Right ventricle myocardium inferior (tissue), 1 donor: ENCODE measurements around the gene ATXN1. TPM values are rescaled to one million over a fixed set of nuclear protein-coding genes. Genes with fewer than 3 reads are reported as not detected.

Experiments used
- ATAC-seq: fragments of 200-7000 bp; cut with Tn5 transposase; one replicate; pipeline ENCODE4 v1.9.1; 2020; ENCODE audit warnings: mild to moderate bottlenecking, moderate library complexity
- DNase-seq: peaks from one replicate; pipeline ENCODE4 v3.0.0; 2021; ENCODE audit errors: missing footprints
- intact Hi-C: fragments of 100-400 bp; cut with DNase I; formaldehyde crosslinking; loops from one replicate; pipeline ENCODE4 v1.11.0; 2022
- total RNA-seq: library from RNA; stranded (reverse); fragmentation: NEBNext Ultra II Directional; extraction: Animal tissue kit (Norgen Biotek cat#: 25700); gene quantifications from one replicate; pipeline ENCODE4 v1.2.1, GENCODE V29; 2021
- donor health status: DM: no; HTN: yes; CAD: no; lungs with severe emphysema.

ATXN1 gene
- total RNA-seq, 1 donor from 2014 or later = 42.5 TPM

DNA sequence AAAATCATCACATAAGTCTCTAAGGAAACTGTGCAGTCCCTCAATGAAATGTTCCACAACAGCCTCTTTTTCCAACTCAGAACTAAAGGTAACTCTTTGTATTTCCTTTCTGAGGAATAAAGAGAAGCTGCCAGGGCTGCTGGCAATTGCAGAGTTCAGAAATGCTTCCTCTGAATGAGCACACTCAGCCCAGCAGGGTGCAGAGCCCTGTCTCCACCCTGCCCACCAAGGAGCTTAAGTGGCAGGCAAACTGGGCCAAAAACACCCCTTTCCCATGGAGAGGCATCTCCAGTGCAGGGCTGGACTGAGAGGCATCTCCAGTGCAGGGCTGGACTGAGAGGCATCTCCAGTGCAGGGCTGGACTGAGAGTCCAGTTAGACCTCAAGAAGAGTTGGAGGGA, 267.5 kb downstream of the ATXN1 start:
- ATAC-seq = no peak
- intact Hi-C loops = no loop called here
- DNase-seq = no peak

DNA sequence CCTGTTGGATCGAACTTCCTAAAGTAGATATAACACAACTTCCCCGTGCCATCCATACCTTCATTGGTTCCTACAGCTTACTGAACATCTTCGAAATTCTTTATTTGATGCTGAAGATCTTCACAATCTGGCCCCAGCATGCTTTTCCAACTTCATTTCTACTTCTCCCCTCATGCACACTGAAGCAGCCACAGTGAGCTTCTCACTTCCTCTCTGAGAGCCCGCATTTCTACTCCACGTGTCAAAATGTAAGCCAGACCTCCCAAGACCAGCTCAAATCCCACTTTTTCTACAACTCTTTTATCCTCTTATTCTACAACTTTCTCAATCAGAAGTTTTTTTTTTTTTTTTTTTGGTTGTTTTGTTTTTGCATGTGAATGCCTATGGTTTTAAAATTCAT, 268.1 kb downstream of the ATXN1 start:
- intact Hi-C loops = no loop called here
- ATAC-seq = no peak

DNA sequence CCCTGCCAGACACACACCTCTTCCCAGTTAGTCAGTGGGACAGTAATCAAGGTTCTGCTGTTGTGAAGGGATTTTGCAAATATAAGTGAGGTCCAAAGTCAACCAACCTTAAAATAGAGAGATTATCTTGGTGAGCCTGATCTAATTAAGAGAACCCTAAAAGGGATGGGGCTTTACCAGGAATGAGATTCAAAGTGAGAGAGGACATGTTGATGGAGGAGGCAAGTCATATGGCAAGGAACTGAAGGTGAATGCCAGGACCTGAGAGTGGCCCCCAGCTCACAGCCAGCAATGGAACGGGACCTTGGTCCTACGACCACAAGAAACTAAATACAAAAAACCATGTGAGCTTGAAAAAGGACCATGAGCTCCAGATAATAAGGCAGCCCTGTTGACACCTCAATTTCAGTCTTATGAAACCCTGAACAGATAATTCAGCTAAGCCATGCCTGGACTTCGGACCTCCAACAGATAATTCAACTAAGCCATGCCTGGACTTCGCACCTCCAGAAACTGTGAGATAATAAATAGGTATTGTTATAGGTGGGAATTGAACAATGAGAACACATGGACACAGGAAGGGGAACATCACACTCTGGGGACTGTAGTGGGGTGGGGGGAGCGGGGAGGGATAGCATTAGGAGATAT, 269.5 kb downstream of the ATXN1 start:
- intact Hi-C loops = no loop called here
- ATAC-seq (no peak), DNase-seq (no peak)

More for the DNA sequence above, 268.1 kb downstream of the ATXN1 start:
- no peak for DNase-seq

DNA sequence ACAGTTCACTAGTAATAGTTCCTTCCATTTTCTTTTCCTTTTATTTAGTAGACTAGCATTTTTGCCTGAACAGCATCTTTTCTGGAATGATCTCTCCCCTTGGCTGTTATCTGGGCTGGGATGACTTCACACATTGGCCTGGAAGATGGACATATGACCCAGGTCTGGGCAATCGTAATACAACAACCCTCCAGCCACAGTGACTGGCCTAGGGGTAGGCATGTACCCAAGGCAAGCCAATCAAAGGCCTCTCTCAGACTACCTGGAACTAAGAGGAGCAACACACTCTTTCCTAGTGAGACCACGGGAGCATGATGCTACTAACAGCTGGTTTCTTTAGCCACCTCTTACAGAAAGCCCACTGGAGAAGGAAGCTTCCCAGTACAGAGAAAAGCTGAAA, 270.6 kb downstream of the ATXN1 start:
- intact Hi-C loops = no loop called here
- DNase-seq (no peak), ATAC-seq (no peak)

DNA sequence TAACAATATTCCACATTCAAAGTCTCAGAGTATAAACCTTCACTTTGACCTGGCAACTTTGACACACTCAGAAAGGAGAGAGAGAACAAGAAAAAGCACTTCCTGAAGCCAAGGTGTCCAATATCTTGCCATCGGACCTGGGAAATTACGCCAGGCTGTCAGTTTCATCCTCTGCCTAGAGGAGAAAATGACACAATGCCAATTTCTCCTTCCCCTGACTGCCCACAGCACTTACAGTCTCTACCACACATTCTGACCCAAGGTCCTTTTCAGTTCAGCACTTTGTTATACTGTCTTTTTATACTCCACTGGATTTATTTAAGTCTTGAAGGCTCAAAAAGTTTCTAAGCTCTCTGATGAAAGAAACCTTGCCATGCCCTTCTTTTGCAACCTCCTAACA, 272.4 kb downstream of the ATXN1 start:
- ATAC-seq (no peak), DNase-seq (no peak)
- intact Hi-C loops = no loop called here

DNA sequence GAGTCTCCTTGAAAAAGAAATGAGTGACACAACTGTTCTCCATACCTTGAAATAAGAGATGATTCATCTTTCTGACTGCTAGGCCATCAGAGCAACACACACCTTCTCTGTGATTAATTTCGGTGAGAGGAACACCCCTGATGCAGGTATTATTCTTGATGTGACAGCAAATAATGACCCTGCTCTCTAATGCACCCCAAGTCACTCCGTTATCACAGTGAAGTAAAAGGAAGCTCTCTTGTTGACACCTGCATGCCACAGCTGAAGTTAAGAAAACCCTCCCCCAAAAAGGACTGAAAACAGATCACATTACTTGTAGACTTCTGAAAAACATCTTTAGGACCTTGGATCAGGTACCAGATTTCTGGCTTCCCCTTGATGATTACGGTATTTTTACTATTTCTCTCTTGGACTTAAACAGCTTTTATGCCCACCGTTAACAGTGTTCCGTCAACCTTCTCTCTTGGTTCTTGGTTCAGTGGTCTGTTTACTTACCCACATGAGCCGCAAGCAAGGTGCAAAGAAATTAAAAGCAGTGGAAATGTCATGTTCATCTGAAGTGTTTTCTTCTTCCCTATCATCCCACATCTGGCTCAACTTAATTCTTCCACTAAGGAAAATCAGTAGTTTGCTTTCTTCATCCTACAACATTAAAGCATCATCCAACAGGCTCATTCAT, 273.1 kb downstream of the ATXN1 start:
- intact Hi-C loops = no loop called here
- ATAC-seq (no peak), DNase-seq (no peak)

DNA sequence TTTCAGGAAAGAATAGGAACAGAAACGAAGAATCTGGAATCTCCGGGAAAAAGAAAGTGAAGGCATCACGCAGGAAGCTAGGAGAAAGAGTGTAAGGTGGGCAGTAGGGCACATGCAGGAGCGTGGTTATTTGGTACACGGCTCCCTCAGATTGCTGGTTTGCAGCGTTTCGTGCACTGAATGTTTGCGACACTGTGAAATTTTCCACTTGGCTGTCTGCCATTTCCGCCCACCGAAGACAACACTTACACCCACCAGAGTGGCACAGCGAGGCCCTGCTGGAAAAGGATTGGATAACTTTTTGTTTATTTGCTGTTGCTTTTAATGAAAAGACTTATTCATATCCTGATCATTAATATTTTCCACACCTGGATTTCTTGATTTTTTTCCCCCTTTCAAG, 274.6 kb downstream of the ATXN1 start:
- ATAC-seq = no peak
- intact Hi-C loops = no loop called here

DNA sequence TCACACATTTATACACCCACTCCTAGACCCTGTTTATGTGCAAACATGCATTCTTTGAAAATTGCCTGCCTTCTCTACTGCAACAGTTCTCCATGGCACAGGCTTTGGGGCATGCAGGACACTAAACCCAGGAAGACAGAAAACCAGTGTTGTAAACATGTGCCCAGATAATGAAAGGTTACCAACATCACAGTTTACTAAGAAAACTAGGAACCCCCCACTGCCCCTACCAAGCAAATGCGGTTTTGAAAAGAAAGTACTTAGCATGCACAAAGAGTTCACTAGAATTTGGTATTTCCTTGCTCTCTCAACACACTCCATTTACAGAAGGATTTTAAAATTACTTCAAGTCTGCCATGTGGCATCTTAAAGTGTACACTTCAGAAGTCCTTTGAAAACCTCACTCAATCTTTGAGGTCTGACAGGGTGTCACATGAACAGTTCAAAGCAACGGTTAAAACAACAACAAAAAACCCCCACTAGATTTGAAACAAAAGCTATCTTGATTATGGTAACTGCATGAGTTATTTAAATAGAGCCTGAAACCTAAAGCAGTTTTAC, 277.9 kb downstream of the ATXN1 start:
- no peak for ATAC-seq
- intact Hi-C loops = no loop called here

More for the DNA sequence above, 274.6 kb downstream of the ATXN1 start:
- no peak for DNase-seq

DNA sequence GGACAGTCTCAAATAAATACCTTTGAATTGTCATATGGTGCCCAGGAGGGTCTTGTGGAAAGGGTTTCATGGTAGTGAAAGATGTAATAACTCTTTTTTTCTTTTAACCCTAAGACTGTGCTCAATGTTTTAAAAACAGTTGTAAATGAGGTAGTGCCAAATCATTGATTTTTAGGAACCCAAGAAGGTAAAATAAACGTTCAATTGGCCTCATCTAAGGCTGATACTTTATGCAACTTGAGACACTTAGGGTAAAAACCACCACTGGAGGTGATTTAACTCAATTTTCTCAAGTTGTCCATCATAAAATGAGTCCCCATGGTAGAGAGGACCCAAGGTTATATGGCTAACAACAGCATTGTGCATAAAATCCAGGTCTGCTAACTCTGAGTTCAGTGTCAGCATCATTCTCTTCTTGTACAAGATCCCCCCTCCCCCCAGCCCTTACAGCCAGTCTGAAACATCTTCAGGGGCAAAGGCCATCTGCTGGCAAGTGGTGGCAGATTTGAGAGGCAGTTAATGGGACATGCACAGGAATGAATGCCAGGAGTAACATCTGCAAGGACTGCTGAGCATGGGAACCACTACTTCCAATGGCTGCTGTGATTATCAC, 278.5 kb downstream of the ATXN1 start:
- no peak for DNase-seq

More for the DNA sequence above, 277.9 kb downstream of the ATXN1 start:
- DNase-seq = no peak

DNA sequence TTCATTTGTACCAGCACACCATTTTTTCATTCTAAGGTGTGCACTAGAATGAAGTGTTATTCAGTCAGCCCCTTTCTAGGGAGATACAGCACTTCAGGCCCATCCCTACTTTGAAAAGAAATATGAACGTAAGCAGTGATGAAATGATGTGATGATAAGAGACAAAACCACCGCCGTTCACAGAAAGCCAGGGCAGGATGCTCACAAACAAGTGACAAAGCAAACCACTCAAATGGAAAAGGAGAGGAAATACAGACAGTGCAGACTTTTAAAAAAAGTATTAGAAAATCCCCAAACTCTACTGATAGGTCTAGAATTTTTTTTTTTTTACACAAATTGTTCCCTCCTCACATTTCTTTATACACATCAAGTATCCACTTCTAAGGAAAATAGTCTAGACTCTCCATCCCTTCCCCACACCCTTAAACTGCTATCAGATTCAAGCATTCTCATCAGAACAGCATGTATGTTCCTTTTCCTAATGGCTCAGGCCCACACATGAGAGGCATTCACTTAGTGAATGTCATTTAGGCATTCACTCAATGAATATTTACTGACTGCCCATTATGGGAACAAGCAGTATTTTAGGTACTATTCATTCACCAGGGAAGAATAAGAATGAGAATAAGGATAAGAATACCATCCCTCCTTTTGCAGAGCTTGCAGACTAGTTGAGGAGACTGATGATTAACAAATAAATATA, 279.4 kb downstream of the ATXN1 start:
- intact Hi-C loops = no loop called here
- DNase-seq (no peak), ATAC-seq (no peak)

More for the DNA sequence above, 278.5 kb downstream of the ATXN1 start:
- no peak for ATAC-seq
- intact Hi-C loops = no loop called here

DNA sequence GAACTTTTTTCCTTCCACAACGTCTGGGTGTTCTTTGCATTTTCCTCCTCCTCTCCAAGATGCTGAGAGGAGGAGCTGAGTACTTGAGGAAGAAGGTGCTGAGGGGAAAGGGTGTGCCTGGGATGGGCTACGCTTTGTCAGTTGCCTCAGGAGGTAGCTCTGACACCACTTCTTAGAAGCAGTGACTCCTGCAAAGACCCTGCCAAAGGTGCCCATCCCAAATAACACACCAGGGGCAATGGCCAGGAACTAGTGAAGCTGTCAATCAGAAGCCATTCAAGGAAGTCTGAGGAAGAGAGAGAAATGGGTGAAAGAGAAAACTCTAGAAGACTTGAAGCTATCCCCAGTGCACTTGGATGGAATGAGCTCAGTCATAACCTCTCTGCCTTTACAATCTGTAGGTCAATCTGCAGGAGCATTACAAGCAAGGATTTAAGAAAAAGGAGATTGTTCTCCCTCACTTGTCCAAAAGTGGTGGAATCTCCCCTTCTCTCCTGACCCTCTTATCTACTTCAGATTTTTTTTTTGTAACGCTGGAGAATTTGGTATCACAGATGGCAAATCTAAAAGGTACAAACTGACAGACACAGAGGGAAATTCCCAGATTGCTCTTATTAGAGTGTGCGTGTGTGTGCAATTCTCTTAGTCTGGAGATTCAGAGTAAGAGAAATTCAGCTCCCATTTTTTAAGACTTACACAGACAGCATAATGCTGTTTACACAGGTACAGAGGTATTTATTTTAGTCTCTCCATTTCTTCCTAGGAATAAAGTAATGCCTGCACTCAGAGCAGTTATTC, 280.3 kb downstream of the ATXN1 start:
- no peak for ATAC-seq
- DNase-seq = no peak
- intact Hi-C loops = no loop called here

DNA sequence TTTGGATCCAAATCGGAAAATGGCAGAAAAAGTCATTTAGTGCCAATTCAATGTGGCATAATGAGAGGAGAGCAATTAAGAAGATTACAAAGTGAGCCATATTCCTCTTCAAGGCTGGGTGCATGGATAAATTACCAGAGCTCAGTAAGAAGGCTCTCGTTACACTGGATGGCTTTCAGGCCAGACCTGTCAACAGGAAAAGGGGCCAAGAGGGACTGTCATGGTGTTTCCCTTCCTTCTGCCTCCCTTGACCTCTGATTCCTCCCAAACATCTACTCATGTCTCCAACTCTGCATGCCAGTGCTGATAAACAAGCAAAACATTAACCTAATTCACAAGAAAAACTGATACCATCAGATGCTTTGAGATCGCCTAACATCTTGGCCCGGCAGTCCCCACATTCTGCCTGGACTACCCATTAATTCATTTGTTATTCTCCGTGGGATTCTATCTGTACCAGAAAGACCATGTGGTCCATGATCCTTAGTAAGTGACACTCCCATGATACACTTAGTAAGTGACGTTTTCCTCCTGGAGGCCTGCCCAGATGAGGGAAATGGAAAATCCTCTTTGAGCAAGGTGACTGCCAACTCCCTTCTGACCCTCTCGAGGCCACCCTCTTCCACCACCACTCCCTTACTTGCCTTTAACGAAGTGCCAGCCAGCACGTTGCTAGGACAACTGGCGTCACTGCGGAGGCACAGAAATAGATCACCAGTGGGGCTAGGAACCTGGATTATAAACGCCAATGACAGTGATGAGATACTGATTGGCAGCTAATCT, 283.7 kb downstream of the ATXN1 start:
- ATAC-seq (peak; percentile 94), DNase-seq (peak; percentile 76)
- intact Hi-C loops = no loop called here

DNA sequence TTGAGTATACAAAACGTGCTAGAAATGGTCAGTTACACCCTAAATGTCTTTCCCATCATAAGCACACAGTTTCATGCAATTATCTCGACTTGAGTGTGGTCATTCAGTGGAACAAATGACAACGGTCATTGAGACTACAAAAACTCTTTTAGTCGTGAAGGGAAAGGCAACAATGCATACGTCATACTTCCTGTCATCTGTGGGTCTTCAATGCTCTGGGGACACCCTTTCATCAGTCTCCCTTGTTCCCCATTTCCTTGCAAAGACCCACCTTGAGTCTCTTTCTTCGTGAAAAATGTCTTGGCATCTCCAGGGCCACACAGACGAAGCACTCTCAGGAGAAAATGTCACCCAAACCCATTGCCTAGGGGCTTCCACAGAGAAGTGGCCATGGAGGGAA, 284.4 kb downstream of the ATXN1 start:
- intact Hi-C loops = no loop called here
- DNase-seq (no peak), ATAC-seq (no peak)

DNA sequence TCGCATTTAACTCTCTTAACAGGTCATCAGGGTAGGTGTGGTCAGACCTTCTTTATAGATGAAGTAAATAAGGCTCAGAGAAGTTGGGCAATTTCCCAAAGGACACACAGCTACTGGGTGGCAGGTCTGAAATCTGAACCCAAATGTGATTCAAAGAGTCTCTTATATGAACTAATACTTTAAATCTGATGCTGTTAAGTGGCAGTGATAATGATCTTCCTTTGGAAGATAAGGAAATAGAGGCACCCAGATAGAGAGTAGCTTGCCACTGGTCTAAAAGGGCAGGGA, 285.8 kb downstream of the ATXN1 start:
- intact Hi-C loops = no loop called here
- ATAC-seq = no peak
- DNase-seq = no peak

DNA sequence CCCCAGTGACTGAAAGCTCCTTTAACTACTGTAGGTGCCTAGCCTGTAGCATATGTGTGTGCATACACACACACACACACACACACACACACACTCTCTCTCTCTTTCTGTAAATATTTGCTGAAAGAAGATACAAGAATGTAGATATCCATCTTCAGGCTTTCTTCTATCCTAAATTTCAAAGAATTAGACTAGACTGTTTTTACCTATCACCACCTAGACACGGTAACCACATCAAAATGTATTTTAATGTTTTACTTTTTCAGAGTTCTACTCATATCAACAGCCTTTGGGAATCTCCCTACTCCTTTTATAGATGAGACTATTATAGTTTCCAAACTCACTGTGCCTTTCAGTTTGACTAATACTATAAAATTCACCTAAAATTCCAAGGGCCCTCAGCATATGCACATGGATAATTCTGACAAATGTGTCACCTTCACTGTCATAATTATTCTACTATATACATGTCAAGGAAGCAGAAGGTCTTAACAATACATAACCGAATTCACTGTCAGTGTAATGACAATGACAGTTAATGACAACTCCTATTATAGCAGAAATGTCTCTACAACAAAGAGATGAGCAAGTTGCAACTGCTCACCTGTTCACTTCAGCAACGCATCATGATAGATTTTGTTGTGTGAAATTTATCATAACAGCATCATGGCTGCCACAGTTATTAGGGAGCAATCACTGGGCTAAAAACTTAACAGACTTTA, 286.3 kb downstream of the ATXN1 start:
- ATAC-seq (no peak), DNase-seq (no peak)
- intact Hi-C loops = no loop called here

DNA sequence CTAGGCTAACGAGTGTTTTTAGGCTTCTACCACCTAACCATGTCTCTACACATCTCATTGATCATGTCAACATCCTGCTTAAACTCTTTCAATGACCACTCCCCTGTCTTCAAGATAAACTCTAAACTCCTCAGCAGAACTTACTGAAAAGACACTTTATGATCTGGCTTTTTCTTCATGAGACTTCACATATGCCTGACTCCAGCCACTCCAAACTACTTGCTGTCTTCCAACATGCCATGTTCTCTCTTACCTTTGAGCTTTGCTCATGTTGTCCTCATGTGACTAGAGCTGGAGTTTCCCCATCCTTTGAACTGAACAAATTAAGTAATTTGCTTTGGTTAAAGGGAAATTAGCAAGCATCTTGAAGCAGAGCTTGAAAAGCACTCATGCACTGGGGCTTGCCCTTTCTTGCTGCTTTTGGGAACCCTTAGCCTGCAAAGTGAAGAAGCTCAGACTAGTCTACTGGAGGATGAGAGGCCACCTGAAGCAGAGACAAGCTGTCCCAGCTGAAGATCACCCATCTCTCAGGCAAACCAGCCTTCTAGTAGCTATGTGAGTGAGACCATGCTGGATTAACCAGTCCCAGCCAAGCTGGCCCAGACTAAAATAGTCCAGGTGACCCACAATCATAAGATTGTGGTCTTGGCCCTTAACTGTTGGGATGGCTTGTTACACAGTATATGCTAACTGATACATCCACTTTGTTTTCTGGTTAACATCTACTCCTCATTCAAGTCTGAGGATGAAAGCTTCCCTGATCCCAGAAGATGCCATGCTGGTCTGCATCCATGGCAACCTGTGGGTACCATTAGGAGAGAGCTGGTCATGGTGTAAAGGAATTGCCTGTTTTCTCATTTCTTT, 287.1 kb downstream of the ATXN1 start:
- DNase-seq (no peak), ATAC-seq (no peak)
- intact Hi-C loops = no loop called here
